CMK (cell line): ENCODE data around the gene DENND1A.

ENCODE experiments used
- DNase-seq: peaks from one replicate; pipeline ENCODE4 v3.0.0-alpha.2; 2010; ENCODE audit warnings: low read depth

DENND1A gene

DNA sequence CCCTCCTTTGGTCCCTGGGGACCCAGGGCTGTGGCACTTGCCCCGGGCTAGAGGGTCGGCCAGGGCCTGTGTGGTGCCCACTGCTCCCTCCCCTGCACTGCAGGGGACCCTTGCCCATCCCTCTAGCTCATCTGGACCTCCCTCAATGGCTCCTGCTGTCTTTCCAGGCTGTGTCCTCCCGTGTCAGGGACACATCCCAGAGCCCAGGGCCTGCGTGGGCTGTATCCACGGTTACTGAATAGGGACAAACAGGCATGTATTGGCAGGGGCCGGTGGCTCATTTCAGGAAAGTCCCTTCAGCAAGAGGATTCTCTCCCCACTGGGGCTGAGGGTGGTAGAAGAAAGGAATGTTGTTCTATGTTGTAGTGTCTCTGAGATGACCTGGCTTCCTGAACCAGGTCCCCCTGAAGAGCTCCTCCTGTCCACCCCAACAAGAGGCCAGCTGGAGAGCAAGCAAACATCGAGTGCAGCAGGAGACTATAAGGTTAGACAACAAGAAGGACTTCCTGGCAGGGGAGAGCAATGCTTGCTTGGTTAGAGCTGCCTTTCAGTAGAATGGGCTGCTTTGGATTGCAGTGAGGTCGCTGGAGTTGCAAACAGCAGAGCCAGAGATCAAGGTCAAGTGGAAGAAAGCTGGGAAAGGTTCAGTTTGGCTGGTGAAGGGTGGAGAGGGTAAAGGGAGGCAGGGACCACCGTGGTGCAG, 575.0 kb downstream of the DENND1A start:
- DNase-seq = no peak

DNA sequence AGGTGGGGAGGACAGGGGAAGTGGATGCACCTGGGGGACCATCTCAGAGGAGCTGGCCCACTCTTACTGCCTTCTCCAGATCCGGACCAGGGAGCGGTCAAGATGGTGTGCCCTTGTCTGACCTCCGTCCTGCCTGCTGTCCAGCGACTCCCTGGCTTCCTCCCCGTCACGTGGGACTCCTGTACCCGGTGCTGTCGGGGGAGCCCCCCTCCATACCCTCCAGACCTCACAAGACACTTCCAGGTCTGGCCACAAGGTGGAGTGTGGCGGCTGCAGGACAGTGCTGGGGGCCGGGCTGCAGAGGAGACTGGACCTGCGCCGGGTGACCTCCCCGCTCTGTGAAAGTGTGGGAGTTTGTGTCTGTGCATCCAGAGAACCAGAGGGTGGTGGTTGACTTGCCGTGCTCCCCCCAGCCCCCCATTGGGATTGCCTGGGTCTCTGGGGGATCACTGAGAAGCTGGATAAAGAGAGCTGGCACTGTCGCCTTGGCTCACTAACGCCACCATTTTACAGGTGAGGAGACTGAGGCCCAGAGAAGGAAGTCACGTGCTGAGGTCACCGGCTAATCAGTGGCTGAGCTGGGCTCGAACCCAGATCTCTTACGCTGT, 575.8 kb downstream of the DENND1A start:
- DNase-seq = peak; percentile 63

DNA sequence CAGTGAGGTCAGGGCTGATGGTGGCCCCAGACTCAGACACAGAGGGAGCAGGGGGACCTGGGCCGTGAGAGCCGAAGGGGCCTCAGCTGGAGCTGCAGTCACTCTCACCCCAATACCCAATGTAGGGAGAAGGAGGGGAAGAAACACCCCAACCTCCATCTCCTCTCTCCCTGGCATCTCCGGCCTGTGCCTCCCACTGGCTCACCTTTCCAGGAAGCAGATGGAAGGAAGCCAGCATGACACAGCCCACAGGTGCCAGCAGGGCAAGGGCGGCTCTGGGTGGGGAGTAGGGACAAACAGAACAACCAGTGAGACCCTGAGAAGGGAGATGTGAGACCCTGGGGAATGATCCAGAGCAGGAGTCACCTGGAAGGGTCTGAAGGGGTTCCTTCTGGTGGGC, 576.9 kb downstream of the DENND1A start:
- DNase-seq = no peak

DNA sequence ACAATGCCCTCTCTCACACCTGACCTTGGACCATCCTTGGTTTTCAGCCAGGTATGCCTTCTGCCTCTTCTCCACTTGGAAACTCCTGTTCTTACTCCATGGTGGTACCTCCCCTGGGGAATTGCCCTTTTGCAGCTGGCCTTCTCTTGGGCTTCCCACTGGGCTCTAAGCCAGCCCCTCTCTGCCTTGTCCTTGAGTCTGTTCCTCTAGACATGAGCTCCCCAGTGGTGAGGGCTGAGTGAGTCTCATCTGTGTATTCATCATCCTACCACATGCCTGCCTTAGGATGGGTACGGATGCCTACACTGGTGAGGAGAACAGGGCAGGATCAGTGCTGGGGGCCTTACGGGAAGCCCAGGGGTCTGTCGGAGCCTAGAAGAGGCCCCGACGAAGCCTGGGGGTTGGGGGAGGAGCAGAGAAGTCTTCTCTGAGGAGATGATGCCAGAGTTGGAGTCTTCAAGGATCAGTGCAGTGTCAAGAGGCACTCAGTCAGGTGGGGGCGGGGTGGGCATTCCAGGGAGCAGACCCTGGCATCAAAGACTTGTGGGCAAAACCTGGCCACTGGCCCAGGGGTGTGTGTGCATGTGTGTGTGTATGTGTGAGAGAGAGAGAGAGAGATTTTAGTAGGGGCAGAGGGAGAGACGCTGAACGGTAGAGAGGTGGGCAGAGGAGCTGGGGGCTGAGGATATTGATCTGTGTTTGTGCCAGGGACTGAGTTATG, 579.2 kb downstream of the DENND1A start:
- DNase-seq = no peak

DNA sequence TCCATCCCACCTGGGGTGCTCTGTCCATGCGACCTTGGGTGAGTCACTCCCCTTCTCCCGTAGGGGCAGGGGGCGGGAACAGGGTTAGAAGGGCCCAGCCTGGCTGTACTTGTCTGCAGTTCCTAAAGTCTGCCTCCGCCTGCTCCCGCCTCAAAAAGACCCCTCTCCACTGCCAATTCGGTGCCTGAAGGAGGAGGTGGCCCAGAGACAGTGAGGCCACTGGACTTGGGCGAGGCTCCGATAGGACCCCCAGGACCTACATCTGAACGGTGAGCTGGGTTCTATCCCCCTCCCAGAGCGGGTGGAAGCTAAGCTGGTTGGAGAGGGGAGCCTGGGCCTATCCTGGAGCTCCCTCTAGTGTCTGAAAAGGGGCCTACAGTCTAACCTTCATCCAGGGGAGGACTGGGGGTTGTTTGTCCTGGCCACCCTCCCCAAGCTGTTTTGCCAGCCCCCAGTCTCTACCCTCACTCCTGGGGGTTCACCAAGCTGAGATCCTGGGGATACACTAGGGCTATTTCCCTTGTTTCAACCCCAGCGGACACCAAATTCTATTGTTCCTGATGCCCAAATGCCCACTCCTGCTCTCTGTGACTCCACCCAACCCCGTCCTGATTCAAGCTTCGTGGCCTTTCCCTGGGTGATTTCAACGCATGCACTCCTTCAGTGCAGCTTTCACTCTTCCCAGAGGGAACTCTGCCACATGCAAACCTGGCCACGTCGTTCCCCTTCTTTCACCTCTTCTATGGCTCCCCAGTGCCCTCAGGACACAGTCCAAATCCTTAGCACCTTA, 580.0 kb downstream of the DENND1A start:
- DNase-seq = no peak

DNA sequence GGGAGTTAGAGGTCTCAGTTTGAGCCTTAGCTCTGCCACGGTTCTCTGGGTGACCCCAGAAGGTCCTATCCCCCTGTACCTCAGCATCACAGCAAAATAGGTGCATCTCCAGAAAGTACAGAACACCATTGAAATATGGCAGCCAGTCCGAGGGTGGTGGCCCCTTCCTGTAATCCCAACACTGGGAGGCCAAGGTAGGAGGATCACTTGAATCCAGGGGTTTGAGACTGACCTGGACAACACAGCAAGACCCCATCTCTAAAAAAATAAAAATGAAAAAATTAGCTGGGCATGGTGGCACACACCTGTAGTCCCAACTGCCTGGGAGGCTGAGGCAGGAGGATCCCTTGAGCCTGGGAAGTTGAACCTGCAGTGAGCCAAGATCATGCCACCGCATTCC, 580.9 kb downstream of the DENND1A start:
- DNase-seq = no peak

DNA sequence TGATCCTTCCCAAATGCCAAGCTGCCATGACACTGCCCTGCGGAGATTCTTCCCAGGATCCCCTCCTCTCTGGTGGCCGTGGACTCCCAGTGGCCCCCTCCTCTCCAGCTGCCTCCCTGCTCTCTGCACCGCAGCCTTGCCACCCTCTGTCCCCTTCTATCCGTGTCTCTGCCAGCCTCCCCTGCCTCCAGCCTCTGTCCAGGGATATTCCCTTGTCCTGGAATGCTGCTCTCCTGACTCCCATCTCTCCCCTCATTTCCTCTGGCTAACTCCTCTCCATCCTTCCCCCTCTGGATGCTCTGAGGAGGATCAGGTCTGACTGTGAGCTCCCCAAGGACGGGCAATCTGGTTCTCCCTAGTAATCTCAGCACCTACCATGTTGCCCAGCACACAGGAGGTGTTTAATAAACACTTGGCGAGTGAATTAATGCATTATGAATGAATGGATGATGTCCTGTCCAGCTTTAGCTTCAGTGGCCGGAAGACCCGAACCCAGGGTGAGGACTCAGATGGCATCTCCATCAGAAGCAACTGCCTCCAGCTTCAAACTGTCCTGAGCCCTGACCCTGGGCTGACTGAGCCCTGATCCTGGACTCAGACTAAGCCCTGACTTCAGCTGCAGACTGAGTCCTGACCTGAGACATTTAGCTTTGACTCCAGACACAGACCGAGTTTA, 581.5 kb downstream of the DENND1A start:
- DNase-seq = no peak

DNA sequence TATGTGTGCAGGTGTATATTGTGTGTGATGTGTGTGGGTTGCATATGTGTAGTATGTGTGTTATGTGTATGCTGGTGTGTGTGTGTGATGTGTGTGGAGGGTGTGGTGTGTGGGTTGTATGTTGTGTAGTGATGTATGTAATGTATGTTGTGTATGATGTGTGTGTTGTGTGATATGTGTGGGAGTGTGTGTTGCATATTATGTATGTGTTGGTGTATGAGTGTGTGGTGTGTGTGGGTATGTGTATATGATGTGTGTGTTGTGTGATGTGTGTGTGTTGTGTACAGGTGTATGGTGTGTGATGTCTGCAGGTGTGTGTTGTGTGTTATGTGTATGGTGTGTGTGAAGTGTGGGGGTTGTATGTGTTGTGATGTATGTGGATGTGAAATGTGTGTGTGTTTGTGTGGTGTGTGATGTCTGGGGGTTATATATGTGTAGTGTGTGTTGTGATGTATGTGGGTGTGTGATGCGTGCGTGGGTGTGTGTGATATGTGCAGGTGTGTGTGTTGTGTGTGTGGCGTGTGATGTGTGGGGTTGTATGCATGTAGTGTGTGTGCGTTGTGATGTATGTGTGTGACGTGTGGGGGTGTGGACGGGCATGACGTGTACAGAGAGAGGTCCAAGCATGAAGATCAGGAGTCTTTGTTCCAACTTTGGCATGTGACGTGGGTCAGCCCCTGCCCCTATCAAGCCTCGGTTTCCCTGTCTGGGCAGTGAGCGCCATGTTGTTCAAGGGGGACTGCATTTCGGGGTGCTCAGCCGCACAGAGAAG, 582.5 kb downstream of the DENND1A start:
- DNase-seq = no peak

DNA sequence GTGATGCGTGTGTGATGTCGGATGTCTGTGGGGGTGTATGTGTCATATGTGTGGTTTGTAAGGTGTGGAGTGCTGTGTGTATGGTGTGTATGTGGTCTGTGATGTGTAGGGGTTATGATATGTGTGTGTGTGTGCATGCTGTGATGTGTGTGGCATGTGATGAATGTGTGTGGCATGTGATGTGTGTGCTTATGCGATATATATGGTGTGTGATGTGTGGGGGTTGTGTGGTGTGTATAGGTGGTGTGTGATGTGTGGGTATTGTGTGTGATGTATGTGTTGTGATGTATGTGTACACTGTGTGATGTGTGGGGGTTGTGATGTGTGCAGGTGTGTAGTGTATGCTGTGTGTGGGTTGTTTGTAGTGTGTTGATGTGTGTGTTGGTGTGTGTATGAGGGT, 583.1 kb downstream of the DENND1A start:
- DNase-seq = no peak

DNA sequence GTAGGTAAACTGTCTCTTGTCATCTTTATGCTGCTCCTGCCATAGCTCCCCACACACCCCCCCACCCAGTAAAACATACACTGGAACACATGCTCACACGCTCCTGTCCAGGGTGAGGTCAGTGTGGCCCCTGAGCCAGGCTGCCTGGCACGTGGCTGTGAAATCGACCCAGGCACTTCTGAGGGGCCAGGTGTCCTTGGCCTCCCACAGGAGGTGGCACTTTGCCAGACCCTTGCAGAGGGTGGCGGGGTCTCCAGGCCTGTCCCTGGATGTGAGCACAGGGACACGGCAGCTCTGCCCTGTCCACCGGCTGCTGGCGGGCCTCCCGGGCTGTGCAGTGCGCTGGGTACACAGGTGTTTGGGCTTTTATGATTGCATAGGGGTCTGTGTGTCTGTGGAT, 583.9 kb downstream of the DENND1A start:
- no peak for DNase-seq

DNA sequence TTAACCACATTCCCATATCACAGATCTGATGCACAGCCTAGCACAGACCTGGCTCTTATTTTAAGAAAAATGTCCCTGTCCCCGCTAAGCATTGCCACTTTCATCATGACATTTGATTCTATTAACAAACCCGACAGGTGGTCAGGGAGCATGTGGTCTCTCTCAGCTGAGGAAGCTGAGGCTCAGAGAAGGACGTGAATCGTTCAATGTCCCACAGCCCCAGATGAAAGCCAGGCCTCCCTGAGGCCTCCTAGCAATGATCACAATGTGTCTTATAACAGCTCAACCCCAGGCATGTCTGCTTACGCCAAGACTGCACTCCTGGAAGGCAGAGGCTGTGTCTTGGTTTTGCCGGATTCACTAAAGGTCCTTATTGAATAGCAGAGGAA, 584.4 kb downstream of the DENND1A start:
- DNase-seq = no peak

DNA sequence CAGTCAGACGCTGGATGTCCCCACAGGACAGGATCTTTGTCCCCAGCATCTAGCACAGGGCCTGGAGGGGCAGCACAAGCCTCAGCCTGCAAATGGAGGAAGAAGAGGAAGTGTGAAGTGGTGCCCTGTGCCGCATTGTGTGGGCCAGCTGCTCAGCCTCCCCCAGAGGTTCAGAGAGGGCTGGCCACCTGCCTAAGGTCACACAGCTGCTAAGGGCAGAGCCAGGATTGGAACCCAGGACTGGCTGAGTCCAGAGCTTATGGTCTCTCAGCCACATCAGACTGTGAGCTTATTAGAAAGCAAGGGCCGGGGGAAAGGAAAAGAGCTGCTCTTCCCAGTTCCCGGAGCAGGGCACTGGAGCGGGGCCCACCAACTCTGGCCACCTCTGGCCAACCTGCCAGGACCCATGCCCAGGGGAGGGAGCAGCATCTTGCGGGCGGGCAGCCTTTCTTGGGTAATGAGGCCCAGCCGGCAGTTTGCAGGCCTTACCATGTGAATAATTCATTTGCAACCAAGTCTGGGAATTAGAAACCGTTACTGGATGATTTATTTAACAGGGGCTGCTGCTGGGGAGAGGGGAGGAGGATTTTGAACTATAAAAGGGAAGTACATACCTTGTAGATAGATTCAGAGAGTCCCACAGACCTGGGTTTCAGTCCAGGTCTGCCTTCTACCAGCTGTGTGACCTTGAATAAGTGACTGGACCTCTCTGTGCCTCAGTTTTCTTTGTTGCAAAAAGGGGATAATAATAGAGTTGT, 585.6 kb downstream of the DENND1A start:
- DNase-seq = no peak

DNA sequence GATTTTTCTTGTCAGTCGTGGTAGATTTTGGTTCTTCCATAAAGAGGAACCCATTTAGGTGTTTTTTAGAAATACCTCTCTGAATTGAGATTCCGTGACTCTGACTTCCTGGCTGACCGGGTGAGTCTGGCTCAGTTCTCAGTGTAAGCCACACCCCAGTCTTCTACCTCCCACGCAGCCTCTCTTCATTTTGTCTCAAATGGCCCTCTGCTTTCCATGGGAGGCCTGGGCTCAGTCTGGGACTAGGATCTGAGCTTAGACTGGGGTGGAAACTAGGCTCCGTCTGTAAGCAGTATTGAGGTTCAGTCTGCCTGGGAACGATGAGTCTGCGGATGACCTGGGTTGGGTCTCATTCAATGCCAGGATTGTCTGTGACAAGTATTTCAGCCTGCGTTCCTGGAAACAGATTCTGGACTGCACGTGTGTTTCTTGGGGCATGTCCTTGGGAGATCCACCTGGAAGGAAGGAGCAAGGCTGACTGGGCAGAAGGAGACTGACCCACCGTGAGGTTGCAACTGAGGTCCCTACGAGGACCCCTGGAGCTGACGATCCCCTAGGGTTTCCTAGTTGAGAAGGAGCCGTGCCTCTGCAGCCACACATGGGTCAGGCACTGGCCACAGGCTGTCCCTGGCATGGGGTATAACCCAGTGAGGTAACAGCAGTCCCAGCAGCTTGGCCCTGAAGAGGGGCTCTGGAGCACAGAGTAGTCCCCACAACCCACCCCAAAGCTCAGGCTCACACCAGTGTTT, 586.3 kb downstream of the DENND1A start:
- no peak for DNase-seq

DNA sequence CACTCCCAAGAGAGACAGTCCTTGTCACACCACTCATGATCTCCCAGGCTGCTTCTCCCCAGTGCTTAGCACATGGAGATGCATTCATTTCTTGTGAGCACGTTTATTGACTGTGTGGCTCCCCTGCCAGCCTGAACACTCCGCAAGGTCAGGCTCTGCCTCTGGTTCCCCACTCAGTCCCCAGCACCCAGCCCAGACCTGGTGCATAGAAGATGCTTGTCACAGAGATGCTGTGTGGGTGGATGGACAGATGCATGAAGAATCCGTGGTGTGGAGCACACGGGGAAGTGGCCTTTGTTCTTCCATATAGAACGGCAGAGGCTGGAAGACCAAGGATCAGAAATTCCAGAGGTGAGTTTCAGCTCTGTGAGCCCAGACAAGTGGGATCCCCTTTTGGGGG, 587.7 kb downstream of the DENND1A start:
- DNase-seq = no peak

DNA sequence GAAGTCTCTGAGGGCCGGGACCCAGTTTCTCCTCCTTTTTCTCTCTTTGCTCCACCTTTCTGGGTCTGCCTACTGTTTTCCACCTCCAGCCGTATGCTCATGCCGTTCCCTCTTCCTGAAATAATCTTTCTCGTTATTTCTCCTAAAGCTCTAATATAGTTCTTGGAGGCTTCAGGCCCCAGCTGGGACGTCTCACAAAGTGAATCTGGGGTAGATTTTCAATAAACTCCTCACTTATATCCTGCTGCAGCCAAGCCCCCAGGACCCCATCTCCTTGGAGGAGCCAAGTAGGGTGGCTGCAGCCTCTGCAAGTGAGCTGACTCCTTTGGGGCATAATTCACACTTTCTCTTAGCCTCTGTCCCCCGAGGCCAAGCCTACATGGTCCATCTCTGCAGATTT, 588.1 kb downstream of the DENND1A start:
- no peak for DNase-seq

DNA sequence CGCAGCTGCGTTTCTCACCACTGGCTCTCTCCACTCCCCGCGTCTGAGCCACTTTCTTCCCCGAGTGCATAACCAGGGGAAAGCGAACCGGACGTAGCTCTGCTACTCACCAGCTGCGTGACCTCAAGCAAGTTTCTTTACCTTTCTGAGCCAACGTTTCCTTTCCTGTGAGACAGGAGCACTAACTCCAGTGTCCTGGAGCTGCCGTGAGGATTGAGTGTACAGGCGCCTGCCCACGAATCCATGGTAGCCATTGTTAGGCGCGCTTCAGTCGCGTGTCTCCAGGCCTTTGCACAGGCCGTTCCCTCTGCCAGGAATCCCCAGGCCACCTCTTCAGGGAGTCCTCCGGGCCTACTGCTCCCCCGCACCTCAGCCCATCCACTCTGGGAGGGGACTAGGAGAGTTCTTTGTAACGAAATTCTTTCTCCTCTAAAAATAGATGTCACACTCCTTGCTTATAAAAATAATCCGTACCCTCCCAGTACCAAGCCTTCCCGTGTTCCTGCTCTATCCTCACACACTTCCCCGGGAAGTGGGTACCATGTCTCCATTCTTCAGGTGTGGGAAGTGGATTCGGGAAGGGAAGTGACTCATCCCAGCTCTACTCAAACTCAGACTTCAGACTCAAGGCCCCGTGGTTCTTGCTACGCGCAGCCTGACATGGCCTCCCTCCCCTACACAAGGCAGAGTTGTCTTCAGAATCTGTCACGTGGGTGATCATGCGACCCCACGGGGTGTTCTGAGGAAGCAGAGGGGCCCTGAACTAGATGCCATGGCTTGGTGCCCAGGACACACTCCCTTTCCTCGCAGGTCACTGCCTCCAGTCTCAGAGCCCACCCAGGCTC, 590.0 kb downstream of the DENND1A start:
- DNase-seq = no peak

DNA sequence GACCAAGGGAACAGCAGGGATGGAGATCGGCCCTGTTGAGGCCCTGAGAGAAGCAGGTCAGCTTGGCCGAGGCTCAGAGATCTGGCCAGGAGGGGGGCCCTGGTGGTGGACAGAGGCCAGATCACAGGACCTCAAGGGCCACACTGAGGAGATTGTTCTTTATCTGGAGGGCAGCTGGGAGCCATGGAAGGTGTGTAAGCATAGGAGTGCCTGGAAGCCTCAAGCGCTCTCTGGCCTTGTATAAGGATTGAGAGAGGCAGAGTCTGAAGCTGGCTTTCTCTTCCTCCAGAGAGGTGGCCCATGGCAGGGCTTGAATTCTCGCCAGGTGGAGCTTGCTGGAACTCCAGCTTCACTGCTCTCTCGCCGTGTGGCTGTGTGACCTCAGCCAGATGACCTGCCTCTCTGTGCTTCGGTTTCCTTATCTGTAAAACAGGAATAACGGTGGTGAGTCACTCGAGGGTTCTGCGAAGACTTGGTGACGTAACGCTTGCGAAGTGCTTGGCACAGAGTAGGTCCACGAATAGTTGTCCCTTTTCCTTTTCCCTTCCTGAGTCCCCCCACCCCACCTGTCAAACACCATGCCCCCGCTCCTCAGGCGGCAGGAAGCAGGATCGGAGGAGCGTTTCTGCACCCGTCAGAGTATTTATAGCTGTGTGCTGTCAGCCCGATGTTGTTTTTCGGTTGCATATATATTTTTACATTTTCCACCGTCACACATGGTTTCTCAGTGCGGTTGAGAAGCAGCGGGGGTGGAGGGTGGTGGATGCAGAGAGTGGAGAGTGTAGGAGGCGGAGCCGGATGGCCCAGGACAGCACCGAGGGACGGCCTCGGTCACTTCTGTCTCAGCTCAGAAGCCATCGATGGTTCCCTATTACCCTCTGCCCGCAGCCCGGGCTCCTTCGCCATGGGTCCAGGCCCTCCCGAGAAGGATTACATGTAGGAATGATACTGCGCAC, 590.9 kb downstream of the DENND1A start:
- peak; percentile 45 for DNase-seq

DNA sequence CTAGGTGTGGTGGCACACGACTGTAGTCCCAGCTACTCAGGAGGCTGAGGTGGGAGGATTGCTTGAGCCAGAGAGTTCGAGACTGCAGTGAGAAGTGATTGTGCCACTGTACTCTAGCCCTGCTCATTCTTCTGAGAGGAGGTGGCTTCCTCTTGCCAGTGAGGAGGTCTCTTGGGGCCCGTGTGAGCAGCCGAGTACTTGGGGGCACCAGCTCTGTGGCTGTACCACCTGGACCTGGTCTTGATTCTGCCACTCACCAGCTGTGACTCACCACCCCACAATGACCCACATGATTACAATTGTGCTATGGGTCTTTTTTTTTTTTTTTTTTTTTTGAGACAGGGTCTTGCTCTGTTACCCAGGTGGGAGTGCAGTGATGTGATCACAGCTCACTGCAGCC, 592.0 kb downstream of the DENND1A start:
- no peak for DNase-seq
